Amniotic epithelial cell (primary cell): ENCODE measurements around the gene SCAANT1.

Experiments used
- DNase-seq: peaks from one replicate; pipeline ENCODE4 v3.0.0-alpha.2; 2010; ENCODE audit warnings: low read depth

The SCAANT1 gene

DNA sequence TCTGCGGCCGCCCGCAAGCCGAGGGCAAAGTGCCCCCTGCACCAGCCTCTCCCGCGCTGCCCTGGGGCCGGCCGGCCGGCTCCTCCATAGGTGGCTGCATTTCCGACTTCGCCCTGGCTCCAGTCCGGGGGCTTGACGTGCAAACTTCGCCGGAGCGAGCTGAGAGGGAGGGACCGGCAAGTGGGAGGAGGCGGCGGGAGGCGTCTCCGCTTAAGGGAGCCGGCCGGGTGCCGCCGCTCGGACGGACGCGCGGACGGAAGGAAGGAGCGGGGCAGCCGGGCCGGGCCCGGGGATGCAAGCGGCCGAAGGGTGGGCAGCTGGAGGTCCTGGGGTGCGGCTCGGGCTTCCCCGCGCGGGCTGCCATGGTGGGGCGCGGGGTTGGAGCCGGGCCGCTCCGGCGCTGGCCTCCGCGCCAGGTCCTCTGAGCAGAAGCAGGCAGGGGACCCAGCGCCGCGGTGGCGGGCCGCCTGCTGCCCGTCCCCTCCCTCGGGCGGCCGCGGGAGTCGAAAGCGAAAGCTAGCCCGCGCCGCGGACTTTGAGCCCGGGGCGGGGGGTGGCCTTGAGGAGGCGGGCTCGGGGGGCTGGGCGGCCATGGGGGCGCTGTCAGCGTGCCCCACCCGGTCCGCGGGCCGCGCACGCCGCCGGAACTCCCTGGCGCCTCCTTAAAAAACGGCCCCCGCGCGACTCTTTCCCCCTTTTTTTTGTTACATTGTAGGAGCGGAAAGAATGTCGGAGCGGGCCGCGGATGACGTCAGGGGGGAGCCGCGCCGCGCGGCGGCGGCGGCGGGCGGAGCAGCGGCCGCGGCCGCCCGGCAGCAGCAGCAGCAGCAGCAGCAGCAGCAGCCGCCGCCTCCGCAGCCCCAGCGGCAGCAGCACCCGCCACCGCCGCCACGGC is at the start of gene SCAANT1:
SCAANT1 (minus strand) TSS at position 511 of the 895 bp plus-strand sequence.
- peak; percentile 89 for DNase-seq

DNA sequence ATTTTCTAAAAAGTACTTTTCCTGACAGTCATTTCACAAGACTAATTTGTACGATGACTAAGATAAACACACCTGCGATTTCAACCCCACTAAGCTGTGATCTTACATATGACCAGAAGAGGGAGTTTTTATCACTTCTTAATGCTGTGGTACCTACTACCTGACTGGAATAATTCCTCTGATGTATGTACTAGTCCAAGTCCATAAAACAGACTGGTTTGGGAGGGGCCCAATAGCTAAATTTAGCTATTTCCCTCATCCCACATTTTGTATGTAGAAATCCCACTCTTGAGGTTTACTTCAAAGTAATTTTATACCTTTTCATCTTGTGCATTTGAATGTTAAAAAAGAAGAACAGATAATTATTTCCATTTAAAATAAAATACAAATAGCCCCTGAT is 49.7 kb upstream of the SCAANT1 start:
- DNase-seq = peak; percentile 69

DNA sequence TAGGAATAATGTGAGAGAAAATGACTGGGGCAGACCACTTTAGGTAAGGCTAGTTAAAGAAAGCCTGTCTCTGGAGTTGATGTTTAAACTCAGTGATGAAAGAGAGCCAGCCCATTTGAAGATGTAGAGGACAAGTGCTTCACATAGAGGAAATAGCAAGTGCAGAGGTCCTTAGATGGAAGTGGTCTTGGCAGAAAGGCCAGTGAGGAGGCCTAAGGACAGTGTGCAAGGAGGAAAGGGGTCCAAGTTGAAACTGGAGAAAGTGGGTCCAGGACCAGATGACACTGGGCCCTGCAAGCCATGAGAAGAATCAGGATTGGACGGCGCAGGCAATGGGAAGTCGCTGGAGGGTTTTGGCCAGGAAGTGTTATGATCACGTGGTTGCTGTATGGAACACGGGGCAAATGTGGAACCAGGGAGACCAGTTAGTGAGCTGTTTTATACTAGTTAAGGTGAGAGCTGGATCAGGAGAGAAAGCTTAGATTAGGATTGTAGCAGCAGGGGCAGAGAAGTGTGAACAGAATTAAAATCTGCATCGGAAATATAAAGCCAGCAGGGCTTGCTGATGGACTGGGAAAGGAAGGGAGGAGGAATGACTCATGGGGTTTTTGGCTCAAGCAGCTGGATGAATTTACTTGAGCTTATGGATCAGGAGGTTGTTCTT is 48.0 kb upstream of the SCAANT1 start:
- DNase-seq = peak; percentile 70

DNA sequence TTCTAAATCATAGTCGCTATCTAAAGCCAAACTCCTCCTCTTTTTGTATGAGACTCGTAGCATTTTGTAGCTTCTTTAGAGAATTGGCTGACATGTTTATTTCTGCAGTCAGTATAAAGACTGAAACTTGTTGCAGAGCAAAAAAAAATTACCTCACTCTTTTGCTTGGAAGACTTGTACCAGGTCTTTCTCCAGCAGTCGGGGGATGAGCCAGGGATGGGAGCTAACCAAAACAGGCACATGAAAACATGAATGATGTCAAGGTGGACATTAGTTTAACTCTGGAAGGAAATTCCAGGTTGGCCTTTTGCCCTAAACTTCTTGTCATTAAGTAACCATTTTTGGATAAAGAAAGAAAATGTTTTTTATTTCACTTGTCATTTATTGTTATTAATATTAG is 47.0 kb upstream of the SCAANT1 start:
- DNase-seq = no peak

DNA sequence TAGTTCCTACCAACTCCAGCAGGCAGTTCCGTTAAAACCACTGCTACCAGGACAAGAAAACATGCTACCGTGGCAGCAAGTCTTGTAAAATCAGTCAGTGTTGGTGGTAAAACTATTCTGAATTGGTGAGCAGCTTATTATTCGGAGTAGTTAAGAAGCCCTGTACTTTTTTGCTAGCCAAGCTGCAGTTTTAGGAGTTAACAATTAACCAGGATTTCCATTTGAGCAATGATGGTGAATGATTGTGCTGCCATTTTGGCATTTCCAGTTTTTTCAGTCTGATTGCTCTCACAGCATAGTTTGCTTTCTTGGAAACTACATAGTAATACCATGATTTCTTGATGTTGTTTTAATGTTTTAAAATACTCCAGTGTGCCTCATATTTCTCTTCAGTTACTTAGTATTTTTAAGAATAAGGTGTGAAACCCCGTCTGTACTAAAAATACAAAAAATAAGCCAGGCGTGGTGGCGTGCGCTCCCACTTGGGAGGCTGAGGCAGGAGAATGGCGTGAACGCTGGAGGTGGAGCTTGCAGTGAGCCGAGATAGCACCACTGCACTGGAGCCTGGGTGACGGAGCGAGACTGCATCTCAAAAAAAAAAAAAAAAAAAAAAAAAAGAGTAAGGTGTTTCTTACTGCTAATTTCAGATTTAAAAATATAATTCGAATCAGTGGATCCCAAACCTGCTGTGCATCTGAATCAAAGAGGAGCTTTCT is 43.8 kb upstream of the SCAANT1 start:
- no peak for DNase-seq

DNA sequence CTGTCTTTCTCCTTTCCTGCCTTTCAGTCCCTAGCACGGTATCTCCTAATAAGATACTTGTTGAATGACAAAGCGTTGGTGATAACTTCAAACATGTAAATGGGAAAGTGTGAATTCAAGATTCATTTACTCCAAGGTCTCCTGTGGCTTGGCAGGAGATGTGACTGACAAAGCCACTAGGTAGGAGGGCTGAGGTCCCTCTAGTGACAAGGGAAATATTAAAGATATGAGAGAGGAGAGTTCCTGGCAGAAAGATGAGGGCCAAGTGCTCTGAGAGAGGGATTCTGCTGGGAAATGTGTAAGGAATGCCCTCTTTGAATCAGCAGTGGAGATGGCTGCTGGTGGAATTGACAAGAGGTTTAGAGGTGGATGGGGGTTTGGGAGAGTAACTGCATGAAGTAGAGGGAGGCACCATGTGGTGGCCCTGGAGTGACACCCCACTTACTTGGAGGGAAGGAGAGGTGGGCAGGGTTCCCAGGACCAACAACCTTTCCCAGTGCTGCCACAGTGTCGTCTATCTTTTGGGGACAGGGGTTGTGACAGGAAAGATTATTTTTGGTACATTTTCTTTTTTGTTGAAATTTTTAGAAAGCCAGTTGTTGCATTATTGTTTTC is 43.0 kb upstream of the SCAANT1 start:
- no peak for DNase-seq

DNA sequence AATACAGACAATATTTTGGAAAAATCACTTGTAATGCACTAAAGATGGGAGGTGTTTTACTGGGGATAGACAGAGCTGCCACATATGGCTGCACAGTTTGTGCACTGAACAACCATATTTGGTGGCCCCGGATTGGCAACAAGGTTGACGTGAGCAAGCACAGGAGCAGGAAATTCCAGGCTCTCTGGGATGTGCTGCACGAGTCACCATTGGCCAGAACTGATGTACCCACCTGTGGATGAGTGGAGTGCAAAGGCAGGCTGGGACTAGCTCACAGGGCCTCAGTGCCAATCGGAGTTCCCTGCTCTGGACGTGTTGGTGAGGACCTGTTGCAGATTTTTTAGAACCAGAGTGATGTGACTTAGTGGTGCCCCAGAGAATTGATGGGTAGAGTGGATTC is 42.0 kb upstream of the SCAANT1 start:
- no peak for DNase-seq

DNA sequence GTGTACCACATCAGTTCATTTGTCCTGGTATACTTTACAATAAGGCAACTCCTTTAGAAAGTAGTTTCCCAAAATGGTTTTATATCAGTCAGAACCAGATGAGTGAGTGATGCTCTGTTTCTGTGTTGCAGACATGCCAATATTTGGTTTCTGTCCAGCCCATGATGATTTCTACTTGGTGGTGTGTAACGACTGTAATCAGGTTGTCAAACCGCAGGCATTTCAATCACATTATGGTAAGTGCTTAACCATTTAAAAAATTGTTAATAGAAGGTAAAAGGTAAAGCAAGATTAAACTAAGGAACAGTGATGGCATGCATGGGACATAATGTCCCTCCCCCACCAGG is 40.0 kb upstream of the SCAANT1 start:
- no peak for DNase-seq

DNA sequence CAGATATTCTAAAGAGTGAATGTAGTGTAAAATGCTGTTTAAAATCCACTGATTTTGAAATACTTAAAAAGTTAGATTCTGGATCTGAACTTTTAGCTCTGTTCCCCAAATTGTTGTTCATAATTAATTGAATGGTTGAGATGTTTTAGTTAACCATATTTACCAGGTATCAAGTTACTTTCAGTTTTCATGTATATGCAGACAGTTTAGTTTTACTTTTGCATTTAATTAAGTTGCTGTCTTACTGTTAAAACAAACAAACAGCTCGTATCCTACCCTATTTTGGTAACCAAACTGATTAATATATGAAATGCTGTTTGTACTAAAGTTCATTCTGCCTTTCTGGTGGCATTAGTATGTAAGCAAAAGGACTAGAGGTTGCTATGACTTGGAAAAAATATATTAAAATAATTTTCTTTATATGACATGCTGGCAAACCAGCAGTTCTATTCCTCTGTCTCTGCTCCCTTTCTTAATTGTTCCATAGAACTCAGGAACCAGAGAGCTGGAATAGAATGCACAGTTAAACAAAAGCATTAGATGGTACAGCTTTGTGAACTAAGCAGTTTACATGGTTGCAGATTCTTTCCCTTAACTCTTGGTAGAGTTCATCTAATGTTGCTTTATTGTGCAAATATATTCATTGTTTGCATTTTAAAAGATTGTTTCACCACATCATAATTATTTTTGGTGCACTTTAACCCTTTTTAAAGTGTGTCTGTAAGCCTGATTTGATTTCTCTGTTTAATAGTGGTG is 39.5 kb upstream of the SCAANT1 start:
- no peak for DNase-seq

DNA sequence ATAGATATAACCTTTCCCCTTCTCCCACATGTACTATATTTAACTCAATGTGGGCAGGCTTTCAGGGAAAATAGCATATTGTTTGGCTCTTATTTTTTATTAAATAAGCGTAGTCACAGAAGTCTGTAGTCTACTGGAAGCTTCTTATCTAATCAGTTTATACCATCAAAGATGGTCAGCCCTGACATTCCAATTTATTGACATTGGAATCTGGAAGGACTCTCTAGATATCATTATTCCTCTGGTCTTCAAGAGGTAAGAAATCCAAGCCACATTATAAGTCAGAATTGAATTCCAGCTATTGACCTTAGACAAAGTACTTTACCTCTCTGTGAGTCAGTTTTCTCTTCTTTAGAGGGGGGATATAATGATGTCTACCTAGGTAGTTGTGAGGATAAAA is 38.5 kb upstream of the SCAANT1 start:
- DNase-seq = no peak

DNA sequence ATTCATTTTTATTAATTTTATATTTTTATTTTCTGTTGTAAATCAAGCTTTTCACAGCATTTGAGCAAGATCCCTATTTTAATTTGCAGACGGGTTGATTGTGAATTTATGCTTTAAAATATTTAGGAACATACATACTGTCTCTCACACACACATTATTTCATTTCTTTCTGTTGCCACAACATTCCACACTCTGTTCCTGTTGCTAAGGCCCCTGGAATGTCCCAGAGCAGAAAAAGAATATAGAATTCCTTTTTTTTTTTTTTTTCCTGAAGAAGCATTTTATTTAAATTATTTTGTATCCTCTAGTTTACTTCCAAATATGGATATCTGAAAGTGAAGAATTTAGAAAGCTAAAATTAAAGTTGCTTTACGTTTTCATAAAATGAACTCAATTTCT is 36.8 kb upstream of the SCAANT1 start:
- peak; percentile 66 for DNase-seq

DNA sequence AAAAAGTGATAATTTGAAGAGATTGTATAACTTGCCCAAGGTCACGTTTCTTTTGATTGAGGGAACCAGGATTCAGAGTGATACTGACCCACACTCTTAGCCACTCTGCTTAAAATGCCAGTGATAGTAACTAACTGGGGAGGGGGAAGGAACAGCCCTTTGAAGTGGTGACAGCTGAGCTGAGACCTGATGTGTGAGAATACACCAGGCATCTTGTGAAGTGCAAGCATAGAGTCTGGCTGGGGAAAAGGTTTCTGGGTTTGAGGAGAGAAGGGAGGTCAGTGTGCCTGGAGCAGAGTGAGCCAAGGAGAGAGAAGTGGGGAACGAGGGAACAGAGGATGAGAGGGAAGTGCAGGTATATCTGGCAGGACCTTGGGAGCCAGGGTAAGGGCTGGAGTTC is 35.4 kb upstream of the SCAANT1 start:
- DNase-seq = no peak

DNA sequence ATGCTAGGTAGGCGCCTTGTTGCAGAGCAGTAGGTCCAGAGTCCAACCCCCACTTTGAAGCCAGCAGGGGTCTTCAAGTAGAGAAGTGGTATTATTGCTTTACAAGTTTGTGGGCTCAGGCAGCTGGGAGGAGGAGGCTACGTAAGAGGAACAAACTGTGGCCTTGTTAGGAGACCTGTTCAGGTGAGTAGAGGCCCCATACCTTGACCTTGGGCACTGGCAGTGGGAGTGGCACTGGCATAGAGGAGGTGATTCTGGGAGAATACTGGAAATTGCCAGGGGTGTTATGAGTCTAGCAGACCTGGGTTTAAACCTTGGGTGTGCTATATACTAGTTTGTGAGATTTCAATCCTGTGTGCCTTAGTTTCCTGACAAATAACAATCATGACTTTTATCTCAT is 34.6 kb upstream of the SCAANT1 start:
- no peak for DNase-seq

DNA sequence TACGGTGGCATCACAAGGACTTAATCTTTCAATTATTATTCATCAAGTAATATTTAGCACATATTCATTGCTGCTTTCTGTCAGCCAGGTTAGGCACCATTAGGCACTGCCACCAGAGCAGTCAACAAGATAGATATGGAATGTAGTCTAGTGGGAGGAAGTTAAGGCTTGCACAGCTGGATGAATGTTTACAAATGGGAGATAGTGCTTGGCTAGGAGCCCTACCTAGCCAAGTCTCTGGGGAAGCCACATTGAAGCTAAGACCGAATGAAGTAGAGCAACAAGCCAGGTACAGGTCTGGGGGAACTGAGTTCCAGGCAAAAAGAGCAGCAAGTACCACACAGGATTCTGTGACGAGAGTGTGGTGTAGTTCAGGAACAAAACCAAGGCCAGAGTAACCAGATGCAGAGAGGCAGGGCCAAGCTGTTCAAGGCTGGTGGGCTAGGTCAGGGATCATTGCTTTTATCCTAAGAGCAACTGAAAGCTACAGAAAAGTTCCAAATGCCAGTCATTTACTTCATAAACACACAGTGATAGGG is 33.4 kb upstream of the SCAANT1 start:
- peak; percentile 67 for DNase-seq

DNA sequence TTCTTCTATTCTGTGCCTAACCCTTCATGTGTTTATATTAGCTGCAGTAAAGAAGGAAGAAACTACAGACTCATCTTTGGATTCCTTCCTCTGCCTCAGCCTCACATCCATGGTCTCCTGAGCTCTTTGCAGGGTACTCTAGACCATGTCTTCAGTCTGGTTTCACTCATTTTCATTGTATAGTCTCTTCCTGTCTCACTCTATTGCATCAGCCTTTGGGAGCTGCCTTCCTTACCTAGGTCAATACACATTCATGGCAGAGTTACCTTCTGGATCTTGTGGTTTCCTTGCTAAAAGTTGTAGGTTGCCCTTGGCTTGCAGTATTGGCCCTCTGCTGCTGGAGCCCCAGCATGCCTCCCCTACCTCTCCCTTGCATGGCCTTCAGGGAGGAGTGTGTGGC is 31.5 kb upstream of the SCAANT1 start:
- no peak for DNase-seq

DNA sequence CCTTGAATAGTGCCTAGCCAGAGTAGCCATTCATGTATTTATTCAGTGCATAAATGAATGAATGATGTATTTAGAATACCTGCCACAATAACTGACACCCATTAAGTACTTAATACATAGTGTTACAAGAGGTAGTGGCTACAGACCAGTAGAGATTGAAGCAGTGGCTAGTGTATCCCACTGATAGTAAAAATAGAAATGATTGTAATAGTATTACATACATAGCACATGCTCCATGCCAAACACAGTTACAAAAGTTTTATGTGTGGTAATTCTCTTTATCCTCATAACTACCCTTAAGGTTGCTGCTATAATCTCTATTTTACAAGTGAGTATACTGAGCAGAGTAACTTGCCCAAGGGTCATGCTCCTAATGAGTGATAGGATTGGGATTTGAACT is 30.3 kb upstream of the SCAANT1 start:
- no peak for DNase-seq

DNA sequence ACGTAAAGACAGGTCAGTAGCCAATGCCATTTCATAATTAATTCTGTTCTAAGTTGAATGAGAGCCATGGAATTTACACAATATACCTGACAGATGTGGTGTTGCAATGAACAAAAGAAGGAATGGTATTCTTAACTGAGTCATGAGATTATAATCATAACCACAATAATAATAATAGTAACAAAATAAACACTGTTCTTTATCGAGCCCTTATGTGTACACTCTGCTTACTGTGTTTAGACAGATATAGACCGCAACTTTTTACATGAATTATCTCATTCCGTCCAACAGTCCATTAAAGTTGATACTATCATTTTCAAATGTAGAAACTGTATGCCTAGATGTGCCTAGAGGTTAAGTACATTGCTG is 28.2 kb upstream of the SCAANT1 start:
- peak; percentile 90 for DNase-seq

DNA sequence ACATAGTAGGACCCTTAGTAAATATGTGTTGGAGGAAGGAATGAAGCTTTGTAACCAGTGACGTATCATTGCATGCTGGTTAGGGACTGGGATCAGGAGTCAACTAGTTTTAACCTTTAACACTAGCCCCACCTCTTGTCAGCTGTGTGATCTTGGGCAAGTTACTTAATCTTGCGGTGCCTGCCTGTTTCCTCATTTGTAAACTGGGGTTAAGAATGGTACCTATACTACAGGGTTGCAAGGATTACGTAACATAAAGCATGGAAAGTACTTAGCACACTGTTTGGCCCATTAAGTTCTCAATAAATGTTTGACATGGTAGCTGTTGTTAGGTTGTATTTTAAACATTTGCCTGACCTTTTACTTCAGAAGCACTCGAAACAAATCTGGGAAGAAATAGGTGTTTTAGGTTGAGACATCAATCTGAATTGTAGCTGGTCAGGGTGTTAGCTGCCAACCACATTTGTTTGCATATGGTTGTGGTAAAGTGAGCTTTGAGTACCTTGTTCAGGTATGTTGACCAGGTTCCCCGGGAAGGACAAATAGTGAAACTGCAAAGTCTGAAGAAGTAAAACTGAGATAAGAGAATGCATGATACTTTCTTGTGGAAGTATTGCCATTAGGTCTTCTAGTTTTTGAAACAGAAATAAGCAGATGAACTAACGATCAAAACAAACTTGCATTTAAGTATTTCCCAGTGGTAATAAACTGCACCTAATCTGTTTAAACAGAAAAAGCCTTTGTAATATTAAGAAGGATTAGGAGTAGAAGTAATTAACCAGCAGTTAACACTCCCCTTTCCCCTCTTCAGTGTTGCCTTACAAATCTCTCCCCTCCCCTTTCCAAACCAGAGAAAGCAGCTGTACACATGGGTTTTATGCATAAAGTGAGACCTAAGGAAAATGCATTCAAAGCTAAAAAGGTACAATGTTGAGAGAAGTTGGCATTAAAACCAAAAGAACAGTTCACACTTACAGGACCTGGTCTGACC is 25.8 kb upstream of the SCAANT1 start:
- no peak for DNase-seq

DNA sequence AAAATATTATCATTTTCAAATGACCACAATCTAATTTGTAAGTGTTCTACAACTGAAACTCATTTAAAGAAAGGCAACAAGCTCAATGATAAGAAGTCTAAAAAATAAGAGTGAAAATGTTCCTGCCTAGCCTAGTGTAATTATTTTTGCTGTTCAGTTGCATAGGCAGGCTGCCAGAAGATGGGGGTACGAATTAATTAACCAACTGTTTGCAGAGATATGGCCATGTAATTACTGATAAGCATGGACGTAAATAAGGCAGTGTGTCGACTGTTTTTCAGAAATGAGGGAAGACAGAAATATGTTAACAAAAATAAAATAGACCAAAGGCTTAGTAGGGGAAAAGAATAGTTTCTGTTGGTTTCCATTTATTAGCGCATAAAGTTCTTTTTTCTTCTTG is 24.7 kb upstream of the SCAANT1 start:
- DNase-seq = no peak
